Subcutaneous abdominal adipose tissue (tissue), 5 donors: ENCODE data around the gene HECTD2.
"Not testable (repeated sequence)": the region's sequence is repeated elsewhere in the genome, so short reads cannot be mapped to it uniquely, and the experiment has no call there.

Source experiments
- H3K27ac ChIP-seq: one replicate; pipeline ENCODE4 v1.7.0; 2013; ENCODE audit warnings: low read depth, mild to moderate bottlenecking, inconsistent platforms, low read length, moderate library complexity
- H3K27me3 ChIP-seq, 5 donors: one replicate each; pipeline ENCODE4 v1.7.0; 2013; ENCODE audit warnings: low read length in 5 of 5, inconsistent platforms in 1 of 5; ENCODE audit not compliant: control insufficient read depth in 5 of 5, insufficient read depth in 4 of 5
- H3K36me3 ChIP-seq, 5 donors: one replicate each; pipeline ENCODE4 v1.7.0; 2013; ENCODE audit warnings: low read length in 5 of 5; ENCODE audit not compliant: control insufficient read depth in 5 of 5, insufficient read depth in 5 of 5
- H3K4me1 ChIP-seq, 5 donors: one replicate each; pipeline ENCODE4 v1.7.0; 2013; ENCODE audit warnings: low read length in 5 of 5, mild to moderate bottlenecking in 3 of 5, moderate library complexity in 1 of 5; ENCODE audit not compliant: control insufficient read depth in 5 of 5, insufficient read depth in 5 of 5
- H3K4me3 ChIP-seq, 5 donors: one replicate each; pipeline ENCODE4 v1.7.0; 2013; ENCODE audit warnings: low read length in 5 of 5, low read depth in 1 of 5
- H3K9ac ChIP-seq, 5 donors: one replicate each; pipeline ENCODE4 v1.7.0; 2013; ENCODE audit warnings: low read length in 5 of 5, mild to moderate bottlenecking in 4 of 5, moderate library complexity in 3 of 5
- H3K9me3 ChIP-seq, 5 donors: one replicate each; pipeline ENCODE4 v1.7.0; 2013; ENCODE audit warnings: low read length in 5 of 5; ENCODE audit not compliant: control insufficient read depth in 5 of 5
- donor health status: healthy.
- donor health status: healthy.
- donor health status: healthy.
- donor health status: healthy.
- donor health status: healthy.

The HECTD2 gene

GRCh38 chr10:91525896-91526712, 116.0 kb downstream of the HECTD2 start:
- Histone ChIP-seq H3K9me3 (no peaks in the 10 kb centered on the region), H3K4me3 (no peak overlapping the region), H3K4me1 (no peaks in the 10 kb centered on the region), H3K36me3 (no peaks in the 10 kb centered on the region), H3K27me3 (no peaks in the 10 kb centered on the region), H3K9ac (no peak overlapping the region), H3K27ac (no peak overlapping the region)

DNA sequence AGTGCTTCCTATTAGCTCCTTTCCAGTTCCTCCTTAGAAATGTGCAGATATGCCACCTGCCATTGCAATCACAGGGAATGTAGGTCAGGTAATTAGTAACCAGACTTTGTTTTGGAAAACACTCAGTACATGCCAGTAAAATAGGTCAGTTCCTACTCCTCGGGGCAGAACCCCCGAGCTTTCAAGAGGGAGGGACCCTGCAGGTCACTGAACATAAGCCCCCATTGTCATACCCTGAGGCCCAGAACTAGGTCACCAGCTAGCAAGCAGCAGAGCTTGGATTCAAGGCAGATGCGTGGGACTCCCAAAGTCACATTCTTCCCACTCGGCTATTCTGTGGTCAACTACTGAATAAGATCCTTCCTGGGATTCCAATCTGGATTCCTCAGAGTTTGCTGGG, 117.9 kb downstream of the HECTD2 start:
- Histone ChIP-seq H3K4me3 (no peak overlapping the region), H3K27ac (no peak overlapping the region), H3K4me1 (no peaks in the 10 kb centered on the region), H3K36me3 (no peaks in the 10 kb centered on the region), H3K9ac (no peak overlapping the region), H3K9me3 (no peaks in the 10 kb centered on the region), H3K27me3 (no peaks in the 10 kb centered on the region)

- Histone ChIP-seq H3K27ac (no peak overlapping the region), H3K27me3 (no peaks in the 10 kb centered on the region), H3K9ac (no peak overlapping the region), H3K4me1 (no peaks in the 10 kb centered on the region), H3K36me3 (no peaks in the 10 kb centered on the region), H3K9me3 (no peaks in the 10 kb centered on the region), H3K4me3 (no peak overlapping the region)
These were observed 118.6 kb downstream of the HECTD2 start for GRCh38 chr10:91528768-91529167.

DNA sequence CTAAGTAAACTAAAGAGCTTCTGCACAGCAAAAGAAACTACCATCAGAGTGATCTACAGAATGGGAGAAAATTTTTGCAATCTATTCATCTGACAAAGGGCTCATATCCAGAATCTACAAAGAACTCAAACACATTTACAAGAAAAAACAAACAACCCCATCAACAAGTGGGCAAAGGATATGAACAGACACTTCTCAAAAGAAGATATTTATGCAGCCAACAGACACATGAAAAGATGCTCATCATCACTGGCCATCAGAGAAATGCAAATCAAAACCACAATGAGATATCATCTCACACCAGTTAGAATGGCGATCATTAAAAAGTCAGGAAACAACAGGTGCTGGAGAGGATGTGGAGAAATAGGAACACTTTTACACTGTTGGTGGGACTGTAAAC, 124.6 kb downstream of the HECTD2 start:
- not testable (repeated sequence) for H3K4me3 ChIP-seq, H3K36me3 ChIP-seq, H3K27me3 ChIP-seq, H3K9me3 ChIP-seq, H3K27ac ChIP-seq, H3K9ac ChIP-seq, H3K4me1 ChIP-seq

DNA sequence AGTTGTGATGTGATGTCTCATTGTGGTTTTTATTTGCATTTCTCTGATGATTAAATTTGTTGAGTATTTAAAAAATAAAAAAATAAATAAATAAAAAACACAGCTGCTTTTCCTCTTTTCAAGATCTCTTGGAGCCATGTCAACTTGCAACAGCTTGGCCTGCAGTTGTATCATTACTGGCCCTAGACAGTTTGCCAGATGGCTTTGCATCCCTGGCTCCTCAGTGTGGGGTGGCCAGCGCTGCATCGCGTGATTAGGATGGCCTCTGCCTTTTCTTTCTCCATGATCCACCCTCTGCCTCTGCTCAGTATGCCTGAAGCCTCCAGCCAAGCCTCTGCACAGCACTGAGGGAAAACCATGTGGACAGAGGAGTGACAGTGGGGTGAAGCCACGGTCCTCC, 126.0 kb downstream of the HECTD2 start:
- Histone ChIP-seq H3K36me3 (no peaks in the 10 kb centered on the region), H3K9me3 (peaks cover 0 to 5% (median 0%) of the 10 kb centered on the region in 5 donors), H3K27me3 (no peaks in the 10 kb centered on the region), H3K27ac (no peak overlapping the region), H3K4me1 (peaks cover 0 to 7% (median 0%) of the 10 kb centered on the region in 5 donors), H3K9ac (no peak overlapping the region), H3K4me3 (no peak overlapping the region)

DNA sequence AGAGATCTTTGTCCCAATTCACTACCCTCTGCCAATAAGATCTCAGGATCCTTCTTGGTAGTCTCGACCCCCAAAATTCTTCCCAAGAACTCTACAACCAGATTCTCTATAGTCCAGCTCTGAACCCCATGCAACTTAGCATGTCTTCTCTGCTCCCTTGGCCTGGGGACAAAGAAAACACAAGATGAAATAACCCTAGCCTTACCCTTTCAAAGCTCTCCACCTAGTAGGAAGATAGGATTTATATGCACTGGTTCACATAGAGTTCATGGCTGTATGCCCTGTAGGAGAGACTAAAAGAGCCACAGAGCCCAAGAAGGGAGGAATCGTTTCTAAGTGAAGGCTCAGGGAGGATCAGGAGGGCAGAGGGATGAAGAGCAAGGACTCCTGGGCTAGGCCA, 126.6 kb downstream of the HECTD2 start:
- no peak overlapping the region for H3K4me3 ChIP-seq
- H3K4me1 ChIP-seq, result peaks cover 0 to 10% (median 0%) of the 10 kb centered on the region in 5 donors
- no peak overlapping the region for H3K9ac ChIP-seq
- peaks cover 0 to 5% (median 0%) of the 10 kb centered on the region in 5 donors for H3K9me3 ChIP-seq
- no peaks in the 10 kb centered on the region for H3K27me3 ChIP-seq
- no peak overlapping the region for H3K27ac ChIP-seq
- H3K36me3 ChIP-seq, result no peaks in the 10 kb centered on the region

DNA sequence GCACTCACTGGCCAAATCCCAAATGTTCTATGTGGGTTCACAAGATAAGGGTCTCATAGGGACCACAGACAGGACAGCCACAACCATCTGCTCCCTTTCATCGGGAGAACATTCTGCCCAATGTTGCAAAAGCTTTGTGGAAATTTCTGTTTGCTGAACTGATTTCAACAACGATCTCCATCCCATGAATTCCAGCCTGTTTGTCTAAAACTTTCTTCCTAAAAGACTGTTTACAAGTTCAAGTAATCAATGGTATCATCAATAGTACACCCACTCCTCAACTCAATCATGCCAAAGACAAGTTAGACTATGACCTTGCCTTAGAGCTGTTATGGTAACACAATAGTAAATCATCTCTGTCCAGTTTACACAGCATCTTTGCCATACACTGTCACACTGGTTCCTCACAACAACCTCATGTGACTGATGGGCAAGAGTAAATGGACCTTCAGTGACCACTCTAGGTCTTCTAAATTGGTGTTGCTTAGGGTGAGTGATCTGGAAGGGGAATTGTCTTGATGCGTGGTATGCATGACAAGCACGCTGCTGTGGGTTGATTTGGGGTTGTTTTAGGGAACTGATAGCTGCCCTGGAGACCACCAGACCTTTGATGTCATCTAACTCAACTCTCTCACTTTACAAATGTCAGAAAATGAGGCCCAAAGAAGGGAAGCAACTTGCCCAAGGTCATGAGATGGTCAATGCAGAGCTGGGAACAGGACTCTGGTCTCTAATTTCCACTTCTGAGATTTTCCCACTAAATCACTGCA, 127.7 kb downstream of the HECTD2 start:
- H3K36me3 ChIP-seq, result no peaks in the 10 kb centered on the region
- H3K27me3 ChIP-seq, result no peaks in the 10 kb centered on the region
- H3K4me1 ChIP-seq, result peaks cover 0 to 10% (median 0%) of the 10 kb centered on the region in 5 donors
- no peak overlapping the region for H3K27ac ChIP-seq
- H3K9me3 ChIP-seq, result peaks cover 0 to 5% (median 0%) of the 10 kb centered on the region in 5 donors
- H3K4me3 ChIP-seq, result no peak overlapping the region
- no peak overlapping the region for H3K9ac ChIP-seq

- Histone ChIP-seq H3K4me3 (no peak overlapping the region), H3K9ac (no peak overlapping the region), H3K36me3 (no peaks in the 10 kb centered on the region), H3K27ac (no peak overlapping the region), H3K9me3 (peaks cover 0 to 5% (median 0%) of the 10 kb centered on the region in 5 donors), H3K27me3 (no peaks in the 10 kb centered on the region), H3K4me1 (peaks cover 0 to 10% (median 0%) of the 10 kb centered on the region in 5 donors)
These were observed 129.8 kb downstream of the HECTD2 start for GRCh38 chr10:91539930-91540329.

GRCh38 chr10:91540733-91541132, 130.6 kb downstream of the HECTD2 start:
- Histone ChIP-seq H3K4me1 (peaks cover 0 to 10% (median 0%) of the 10 kb centered on the region in 5 donors), H3K36me3 (no peaks in the 10 kb centered on the region), H3K27ac (no peak overlapping the region), H3K9me3 (peaks cover 0 to 5% (median 0%) of the 10 kb centered on the region in 5 donors), H3K9ac (no peak overlapping the region), H3K27me3 (no peaks in the 10 kb centered on the region), H3K4me3 (no peak overlapping the region)

DNA sequence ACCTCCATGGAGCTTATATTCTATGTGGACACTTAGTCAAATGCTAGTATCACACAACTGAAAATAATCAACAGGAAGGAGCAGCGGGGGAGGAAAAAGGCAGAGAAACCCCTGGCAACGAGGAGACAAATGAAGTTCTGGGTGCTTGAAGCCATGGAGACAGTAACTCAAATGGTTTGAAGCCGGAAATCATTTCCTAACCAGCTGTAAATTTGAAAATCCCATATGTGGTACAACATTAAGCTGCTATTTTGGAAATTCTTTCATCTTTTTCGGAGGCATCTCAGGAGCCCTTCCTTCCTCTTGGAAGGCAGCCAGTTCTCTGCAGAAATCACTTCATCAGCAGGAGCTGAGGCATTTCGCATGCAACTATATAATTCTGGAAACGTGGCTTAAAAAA, 131.3 kb downstream of the HECTD2 start:
- Histone ChIP-seq H3K4me3 (no peak overlapping the region), H3K9ac (no peak overlapping the region), H3K4me1 (peaks cover 0 to 8% (median 0%) of the 10 kb centered on the region in 5 donors), H3K9me3 (peaks cover 0 to 5% (median 0%) of the 10 kb centered on the region in 5 donors), H3K27me3 (no peaks in the 10 kb centered on the region), H3K27ac (no peak overlapping the region), H3K36me3 (no peaks in the 10 kb centered on the region)
